H1 (cell line): Measurements from ENCODE around the gene GTF2E1. TPM values are rescaled to one million over a fixed set of nuclear protein-coding genes. Genes with fewer than 3 reads are reported as not detected.

Source experiments
- ASH2L ChIP-seq: fragments of 200-600, 300-600 bp; sonication (generic); IDR thresholded peaks from one replicate; pipeline ENCODE4 v1.7.1; 2017; ENCODE audit warnings: low read length
- ATF2 ChIP-seq: IDR thresholded peaks from 2 replicates; pipeline ENCODE4 v1.6.1; 2012; ENCODE audit warnings: low read length, inconsistent platforms
- BRCA1 ChIP-seq: IDR thresholded peaks from 2 replicates; pipeline ENCODE4 v1.6.1; 2012; ENCODE audit warnings: low read depth, low read length, improper control_type of control experiment
- CREB1 ChIP-seq: IDR thresholded peaks from 2 replicates; pipeline ENCODE4 v1.6.1; 2012; ENCODE audit warnings: inconsistent platforms
- E2F6 ChIP-seq: IDR thresholded peaks from 2 replicates; pipeline ENCODE4 v1.6.1; 2012; ENCODE audit warnings: inconsistent platforms
- EGR1 ChIP-seq: IDR thresholded peaks from 2 replicates; pipeline ENCODE4 v1.6.1; 2011; ENCODE audit warnings: low read depth, low read length, borderline replicate concordance
- GABPA ChIP-seq: IDR thresholded peaks from 2 replicates; pipeline ENCODE4 v1.6.1; 2011; ENCODE audit warnings: mild to moderate bottlenecking, low read length, moderate library complexity, borderline replicate concordance; ENCODE audit not compliant: insufficient read depth
- NANOG ChIP-seq: IDR thresholded peaks from 2 replicates; pipeline ENCODE4 v1.6.1; 2011; ENCODE audit warnings: low read length, low read depth, mild to moderate bottlenecking, inconsistent platforms; ENCODE audit not compliant: insufficient read depth, poor library complexity, severe bottlenecking
- POLR2A ChIP-seq, 2 experiments: IDR thresholded peaks; 1 replicate in 1 of 2; 2 replicates in 1 of 2; pipeline ENCODE4 v1.6.1; 2011; ENCODE audit warnings: low read depth in 2 of 2, low read length in 2 of 2, mild to moderate bottlenecking in 2 of 2; ENCODE audit errors: control extremely low read depth in 1 of 2
- RNF2 ChIP-seq: fragments of 200-900, 300-1000 bp; sonication (generic); IDR thresholded peaks from 2 replicates; pipeline ENCODE4 v1.7.1; 2016; ENCODE audit warnings: borderline replicate concordance, low read depth, mild to moderate bottlenecking, antibody characterized with exemption, low read length; ENCODE audit not compliant: poor library complexity, severe bottlenecking; ENCODE audit errors: missing control alignments
- SAP30 ChIP-seq: fragments of 300-600 bp; sonication (generic); IDR thresholded peaks from 2 replicates; pipeline ENCODE4 v1.7.1; 2012; ENCODE audit warnings: low read length, moderate library complexity, mild to moderate bottlenecking, inconsistent platforms; ENCODE audit not compliant: insufficient read depth, insufficient replicate concordance
- SIN3A ChIP-seq, 2 experiments: IDR thresholded peaks in 1 of 2; conservative IDR thresholded peaks in 1 of 2; 2 replicates each; pipeline ENCODE4 v1.6.1; 2011 to 2012; ENCODE audit warnings: low read length in 2 of 2, improper control_type of control experiment in 1 of 2, low read depth in 1 of 2, mild to moderate bottlenecking in 1 of 2
- SIX5 ChIP-seq: IDR thresholded peaks from 2 replicates; pipeline ENCODE4 v1.6.1; 2011; ENCODE audit warnings: mild to moderate bottlenecking, low read depth, low read length
- SRF ChIP-seq: IDR thresholded peaks from 2 replicates; pipeline ENCODE4 v1.6.1; 2011; ENCODE audit warnings: mild to moderate bottlenecking, low read depth, low read length, moderate library complexity
- TAF1 ChIP-seq: IDR thresholded peaks from 2 replicates; pipeline ENCODE4 v1.6.1; 2011; ENCODE audit warnings: mild to moderate bottlenecking, low read depth, low read length
- TEAD4 ChIP-seq: IDR thresholded peaks from 2 replicates; pipeline ENCODE4 v1.6.1; 2012; ENCODE audit warnings: low read depth, low read length, inconsistent platforms, mixed read lengths
- USF2 ChIP-seq: IDR thresholded peaks from 2 replicates; pipeline ENCODE4 v1.6.1; 2011; ENCODE audit warnings: low read length, improper control_type of control experiment
- YY1 ChIP-seq: IDR thresholded peaks from 2 replicates; pipeline ENCODE4 v1.6.1; 2011; ENCODE audit warnings: low read depth, mild to moderate bottlenecking, low read length
- polyA plus RNA-seq, 7 experiments: library from polyadenylated mRNA; depleted of rRNA in 3 of 7; stranded (reverse) in 5 of 7; unstranded in 2 of 7; fragments of >200 nt in 5 of 7; fragments of 200-250 nt in 2 of 7; gene quantifications; 1 replicate in 5 of 7; 2 replicates in 1 of 7; 4 replicates in 1 of 7; pipeline versions ENCODE4 v1.2.1 to v1.2.3, GENCODE V29; 2011 to 2013; ENCODE audit warnings: missing spikeins in 2 of 7, mixed read lengths in 2 of 7
- total RNA-seq: library from RNA; stranded (reverse); fragmentation: NEBNext Ultra II Directional; extraction: Animal tissue kit (Norgen Biotek cat#: 25700); gene quantifications from 2 replicates; pipeline ENCODE4 v1.2.1, GENCODE V29; 2021

GTF2E1 gene
- total and polyA plus RNA-seq, 2 of the 8 experiments (the other 6 are each of a cell fraction or from before 2014, with no cell fraction given), result 37.4 to 73.3 TPM

GRCh38 chr3:120742198-120742848 is at the start of gene GTF2E1, which contains the start of gene RABL3 (continued):
- TF ChIP-seq TEAD4 (no peak), GABPA (no peak), BRCA1 (no peak), ASH2L (no peak), SRF (peak; percentile 57), YY1 (peak; percentile 98), RNF2 (no peak), NANOG (no peak), SAP30 (peak; percentile 91), E2F6 (peak; percentile 72; the same call in 1 of the 2 replicates), SIX5 (peak; percentile 56), TAF1 (peak; percentile 92), EGR1 (no peak), CREB1 (peak; percentile 96), SIN3A (conservative IDR thresholded peaks at IDR 0.05 in 1 of 2, IDR thresholded peaks at IDR 0.05 in 1 of 2; ENCODE audit: low read depth in 1 of 2, low read length in 2 of 2) (peak; percentile 57 to 94; a peak in 3 of 4 replicates), ATF2 (0 out of 2 replicates have a peak, but pooled peaks have one; percentile 32), POLR2A (IDR thresholded peaks at IDR 0.05; ENCODE audit: control extremely low read depth in 1 of 2, low read depth in 2 of 2, low read length in 2 of 2) (peak; percentile 83 to 97), USF2 (no peak)
